BJ (cell line): ENCODE results near the gene MAP2K5. TPM values are rescaled to one million over a fixed set of nuclear protein-coding genes. Genes with fewer than 3 reads are reported as not detected.

Experiments used
- CTCF ChIA-PET: fragments of 350-600 bp; formaldehyde crosslinking; extraction: SDS; loops from one replicate; lab custom pipeline; 2021; ENCODE audit warnings: antibody characterized with exemption, inconsistent platforms; lab: Yijun Ruan, JAX
- POLR2A ChIA-PET: fragments of 300-600 bp; sonication (Branson Sonifier 250); formaldehyde crosslinking; extraction: SDS; loops from one replicate; lab custom pipeline; 2021; ENCODE audit warnings: antibody characterized with exemption; lab: Charles Lee
- DNase-seq: peaks from one replicate; pipeline ENCODE4 v3.0.0-alpha.2; 2011; ENCODE audit warnings: low read depth
- H3K27me3 ChIP-seq: 2 replicates; pipeline ENCODE4 v1.6.0; 2011; ENCODE audit warnings: low read length; ENCODE audit not compliant: control insufficient read depth, insufficient read depth
- H3K36me3 ChIP-seq: 2 replicates; pipeline ENCODE4 v1.5.1; 2011; ENCODE audit warnings: low read length; ENCODE audit not compliant: control insufficient read depth, insufficient read depth
- H3K4me3 ChIP-seq: 2 replicates; pipeline ENCODE4 v1.5.1; 2011; ENCODE audit warnings: low read depth, mild to moderate bottlenecking, control low read depth, low read length
- CTCF ChIP-seq: IDR thresholded peaks from 2 replicates; pipeline ENCODE4 v1.5.1; 2011; ENCODE audit warnings: low read depth, mild to moderate bottlenecking, control low read depth, inconsistent platforms, low read length, moderate library complexity; ENCODE audit not compliant: insufficient read depth
- polyA plus RNA-seq: library from polyadenylated mRNA; depleted of rRNA; stranded (reverse); fragments of >200 nt; gene quantifications from 2 replicates; pipeline ENCODE4 v1.2.3, GENCODE V29; 2011

Gene MAP2K5
- polyA plus RNA-seq, 1 experiment, result 5.6 TPM

- POLR2A ChIA-PET, result no interaction called here
- CTCF ChIA-PET, result interaction anchor here (0.5 to 2.3 kb wide), 5 partner anchors 10 to 529 kb away, joined by 3 to 9 read pairs (median 3); no protein-coding TSS in a partner anchor
- no peak for TF ChIP-seq CTCF
Measured at GRCh38 chr15:67824976-67825880, 282.7 kb downstream of the MAP2K5 start, which contains the start of gene SKOR1. TSS of gene SKOR1 (plus strand) at chr15:67825509. CDS start at chr15:67825603, 94 bp downstream.

GRCh38 chr15:67825881-67826716, 283.6 kb downstream of the MAP2K5 start:
- CTCF ChIA-PET, result interaction anchor here (0.8 to 2.3 kb wide), 5 partner anchors 10 to 364 kb away, joined by 3 to 6 read pairs (median 3); no protein-coding TSS in a partner anchor

More at GRCh38 chr15:67824976-67825880, 282.7 kb downstream of the MAP2K5 start, which contains the start of gene SKOR1:
- Histone ChIP-seq H3K4me3 (no peak within 1 kb of the TSS), H3K27me3 (peaks cover 73% of the 10 kb centered on the region), H3K36me3 (no peaks in the 10 kb centered on the region)
- DNase-seq, result no peak

DNA sequence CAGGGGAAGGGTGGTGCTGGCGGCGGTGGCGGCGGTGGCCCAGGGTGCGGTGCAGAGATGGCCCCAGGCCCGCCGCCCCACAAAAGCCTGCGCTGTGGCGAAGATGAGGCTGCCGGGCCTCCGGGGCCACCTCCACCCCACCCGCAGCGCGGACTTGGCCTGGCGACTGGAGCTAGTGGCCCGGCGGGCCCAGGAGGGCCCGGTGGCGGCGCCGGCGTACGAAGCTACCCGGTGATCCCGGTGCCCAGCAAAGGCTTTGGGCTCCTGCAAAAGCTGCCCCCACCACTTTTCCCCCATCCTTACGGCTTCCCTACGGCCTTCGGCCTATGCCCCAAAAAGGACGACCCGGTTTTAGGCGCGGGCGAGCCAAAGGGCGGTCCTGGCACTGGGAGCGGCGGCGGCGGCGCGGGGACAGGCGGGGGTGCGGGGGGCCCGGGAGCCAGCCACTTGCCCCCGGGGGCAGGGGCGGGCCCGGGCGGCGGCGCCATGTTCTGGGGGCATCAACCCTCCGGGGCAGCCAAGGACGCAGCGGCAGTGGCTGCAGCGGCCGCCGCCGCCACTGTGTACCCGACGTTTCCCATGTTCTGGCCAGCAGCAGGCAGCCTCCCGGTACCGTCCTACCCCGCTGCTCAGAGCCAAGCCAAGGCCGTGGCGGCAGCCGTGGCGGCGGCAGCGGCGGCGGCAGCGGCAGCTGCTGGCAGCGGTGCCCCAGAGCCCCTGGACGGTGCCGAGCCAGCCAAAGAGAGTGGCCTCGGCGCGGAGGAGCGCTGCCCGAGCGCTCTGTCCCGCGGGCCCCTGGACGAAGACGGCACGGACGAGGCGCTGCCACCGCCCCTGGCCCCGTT, 284.4 kb downstream of the MAP2K5 start:
- Histone ChIP-seq H3K27me3 (peaks cover 70% of the 10 kb centered on the region), H3K36me3 (no peaks in the 10 kb centered on the region), H3K4me3 (no peak overlapping the region)
- ChIA-PET CTCF (interaction anchor here (1.1 to 1.3 kb wide), 3 partner anchors 9 to 364 kb away, joined by 3 read pairs; no protein-coding TSS in a partner anchor), POLR2A (no interaction called here)
- TF ChIP-seq CTCF, result no peak
- no peak for DNase-seq

More at GRCh38 chr15:67825881-67826716, 283.6 kb downstream of the MAP2K5 start:
- DNase-seq, result no peak
- Histone ChIP-seq H3K27me3 (peaks cover 72% of the 10 kb centered on the region), H3K4me3 (no peak overlapping the region), H3K36me3 (no peaks in the 10 kb centered on the region)
- TF ChIP-seq CTCF, result no peak
- POLR2A ChIA-PET, result no interaction called here

DNA sequence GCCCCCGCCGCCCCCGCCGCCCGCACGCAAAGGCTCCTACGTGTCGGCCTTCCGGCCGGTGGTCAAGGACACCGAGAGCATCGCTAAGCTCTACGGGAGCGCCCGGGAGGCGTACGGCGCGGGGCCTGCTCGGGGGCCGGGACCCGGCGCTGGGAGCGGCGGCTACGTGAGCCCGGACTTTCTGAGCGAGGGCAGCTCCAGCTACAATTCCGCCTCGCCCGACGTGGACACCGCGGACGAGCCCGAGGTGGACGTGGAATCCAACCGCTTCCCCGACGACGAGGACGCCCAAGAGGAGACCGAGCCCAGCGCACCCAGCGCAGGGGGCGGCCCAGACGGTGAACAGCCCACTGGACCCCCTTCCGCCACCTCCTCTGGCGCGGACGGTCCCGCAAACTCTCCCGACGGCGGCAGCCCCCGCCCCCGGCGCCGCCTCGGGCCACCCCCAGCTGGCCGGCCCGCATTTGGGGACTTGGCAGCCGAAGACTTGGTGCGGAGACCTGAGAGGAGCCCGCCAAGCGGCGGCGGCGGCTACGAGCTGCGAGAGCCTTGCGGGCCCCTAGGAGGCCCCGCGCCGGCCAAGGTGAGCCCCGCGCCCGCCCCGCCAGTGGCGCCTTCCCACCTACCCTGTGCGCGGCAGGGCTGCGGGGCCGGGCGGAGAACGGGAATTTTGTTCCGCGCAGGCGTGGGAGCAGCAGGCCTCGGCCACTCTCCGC, 285.2 kb downstream of the MAP2K5 start:
- no peak for DNase-seq
- Histone ChIP-seq H3K27me3 (peaks cover 70% of the 10 kb centered on the region), H3K4me3 (no peak overlapping the region), H3K36me3 (no peaks in the 10 kb centered on the region)
- ChIA-PET CTCF (no interaction called here), POLR2A (no interaction called here)
- TF ChIP-seq CTCF, result no peak
